Mesendoderm (in vitro differentiated cells): ENCODE measurements around the gene PKHD1. TPM values are rescaled to one million over a fixed set of nuclear protein-coding genes. Genes with fewer than 3 reads are reported as not detected.

Source experiments
- DNase-seq: peaks from one replicate; pipeline ENCODE4 v3.0.0; 2013
- H2AK5ac ChIP-seq: 2 replicates; pipeline ENCODE4 v1.6.1; 2013; ENCODE audit warnings: low read length, inconsistent platforms
- H2BK120ac ChIP-seq: 2 replicates; pipeline ENCODE4 v1.6.1; 2013; ENCODE audit warnings: low read depth, mild to moderate bottlenecking, low read length, moderate library complexity, mixed read lengths
- H2BK15ac ChIP-seq: replicated peaks from 2 replicates; pipeline ENCODE4 v1.6.1; 2013; ENCODE audit warnings: low read depth, mild to moderate bottlenecking, moderate library complexity
- H2BK5ac ChIP-seq: 2 replicates; pipeline ENCODE4 v1.6.1; 2013; ENCODE audit warnings: low read length, inconsistent platforms
- H3K18ac ChIP-seq: 2 replicates; pipeline ENCODE4 v1.6.1; 2013; ENCODE audit warnings: mild to moderate bottlenecking, low read length, mixed read lengths
- H3K23ac ChIP-seq: one replicate; pipeline ENCODE4 v1.6.1; 2013; ENCODE audit warnings: low read length
- H3K27ac ChIP-seq: 2 replicates; pipeline ENCODE4 v1.5.1; 2013; ENCODE audit warnings: low read depth, mild to moderate bottlenecking, inconsistent platforms, low read length, moderate library complexity
- H3K27me3 ChIP-seq: 2 replicates; pipeline ENCODE4 v1.6.1; 2013; ENCODE audit warnings: low read length, control low read depth, mild to moderate bottlenecking, inconsistent platforms; ENCODE audit not compliant: insufficient read depth, poor library complexity
- H3K36me3 ChIP-seq: 2 replicates; pipeline ENCODE4 v1.6.1; 2013; ENCODE audit warnings: low read length, inconsistent platforms; ENCODE audit not compliant: control insufficient read depth, insufficient read depth
- H3K4ac ChIP-seq: one replicate; pipeline ENCODE4 v1.6.1; 2013; ENCODE audit warnings: low read depth, mild to moderate bottlenecking, low read length, moderate library complexity
- H3K4me1 ChIP-seq: 2 replicates; pipeline ENCODE4 v1.6.1; 2013; ENCODE audit warnings: low read depth, low read length, inconsistent platforms; ENCODE audit not compliant: control insufficient read depth
- H3K4me2 ChIP-seq: 2 replicates; pipeline ENCODE4 v1.6.1; 2013; ENCODE audit warnings: low read length
- H3K4me3 ChIP-seq: 2 replicates; pipeline ENCODE4 v1.5.1; 2013; ENCODE audit warnings: mild to moderate bottlenecking, low read length
- H3K56ac ChIP-seq: one replicate; pipeline ENCODE4 v1.6.1; 2013; ENCODE audit warnings: low read length
- H3K79me1 ChIP-seq: 2 replicates; pipeline ENCODE4 v1.6.1; 2013; ENCODE audit warnings: low read length, inconsistent platforms
- H3K79me2 ChIP-seq: 2 replicates; pipeline ENCODE4 v1.6.1; 2013; ENCODE audit warnings: mild to moderate bottlenecking, low read length; ENCODE audit not compliant: control insufficient read depth, insufficient read depth
- H3K9ac ChIP-seq: 2 replicates; pipeline ENCODE4 v1.6.1; 2013; ENCODE audit warnings: low read length, inconsistent platforms
- H4K5ac ChIP-seq: one replicate; pipeline ENCODE4 v1.6.1; 2013; ENCODE audit warnings: low read length
- H4K8ac ChIP-seq: one replicate; pipeline ENCODE4 v1.6.1; 2013; ENCODE audit warnings: low read depth, mild to moderate bottlenecking, control low read depth, low read length, moderate library complexity
- small RNA-seq: library from polyadenylated mRNA; stranded (forward); fragments of <200 nt; extraction: miRNeasy Mini kit (QIAGEN cat#:217004); gene quantifications from one replicate; pipeline ENCODE3, GENCODE V24; 2013; ENCODE audit not compliant: insufficient read depth

PKHD1 gene

DNA sequence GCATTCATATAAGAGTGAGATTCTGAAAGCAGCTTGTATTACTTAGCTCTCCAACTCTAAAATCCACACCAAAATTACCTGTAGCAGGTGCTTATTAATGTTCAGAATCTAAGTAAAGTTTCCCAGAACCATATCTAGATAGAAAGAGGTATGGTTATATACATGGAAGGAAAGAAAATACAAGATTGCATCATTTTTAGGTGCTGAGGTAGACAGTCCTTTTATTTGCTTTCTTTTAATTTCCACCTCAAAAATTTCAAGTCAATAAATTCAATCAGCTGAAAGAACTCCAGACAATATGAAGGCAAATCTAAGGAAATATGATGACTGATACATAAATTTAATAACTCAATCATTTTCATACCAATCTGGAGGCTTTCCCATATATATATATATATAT, 521.9 kb downstream of the PKHD1 start:
- H3K56ac ChIP-seq = no peak overlapping the region
- H3K4ac ChIP-seq = no peak overlapping the region
- no peak overlapping the region for H2AK5ac ChIP-seq
- H3K4me1 ChIP-seq = no peaks in the 10 kb centered on the region
- H3K27me3 ChIP-seq = no peaks in the 10 kb centered on the region
- no peak overlapping the region for H4K8ac ChIP-seq
- H3K36me3 ChIP-seq = no peaks in the 10 kb centered on the region
- H2BK15ac ChIP-seq = no peak overlapping the region
- no peak overlapping the region for H4K5ac ChIP-seq
- H3K79me2 ChIP-seq = no peaks in the 10 kb centered on the region
- no peak for DNase-seq
- no peak overlapping the region for H2BK5ac ChIP-seq
- no peak overlapping the region for H3K27ac ChIP-seq
- H3K4me2 ChIP-seq = no peak overlapping the region
- H3K4me3 ChIP-seq = no peak overlapping the region
- H3K18ac ChIP-seq = no peak overlapping the region
- no peak overlapping the region for H3K9ac ChIP-seq
- no peak overlapping the region for H3K23ac ChIP-seq
- H2BK120ac ChIP-seq = no peak overlapping the region
- H3K79me1 ChIP-seq = no peaks in the 10 kb centered on the region

Small RNAs within 50 kb of the gene (small RNA-seq; reads per million reads assigned to genes)
- not detected for gene RN7SL580P
